ENCODE results near the gene TNFRSF6B.

GRCh38 chr20:63702036-63702665, 5.7 kb downstream of the TNFRSF6B start:
- TF ChIP-seq CTCF (IDR thresholded peaks at IDR 0.05) (no peak), POLR2AphosphoS5 (IDR thresholded peaks at IDR 0.05; ENCODE audit: low read depth, low read length) (no peak), SIN3A (IDR thresholded peaks at IDR 0.05; ENCODE audit: borderline replicate concordance, insufficient read depth, low read depth, low read length) (no peak), TCF7L2 (IDR thresholded peaks at IDR 0.05; ENCODE audit: low read depth, low read length) (no peak)

Data from Panc1 (cell line).